GM18909 (cell line): ENCODE results near the gene GSK3A.

ENCODE experiments used
- ATAC-seq: cut with Tn5 transposase; IDR thresholded peaks from one replicate; pipeline ENCODE4 v1.9.1; 2021; ENCODE audit warnings: mild to moderate bottlenecking; ENCODE audit not compliant: unreplicated experiment, poor library complexity

GSK3A gene

DNA sequence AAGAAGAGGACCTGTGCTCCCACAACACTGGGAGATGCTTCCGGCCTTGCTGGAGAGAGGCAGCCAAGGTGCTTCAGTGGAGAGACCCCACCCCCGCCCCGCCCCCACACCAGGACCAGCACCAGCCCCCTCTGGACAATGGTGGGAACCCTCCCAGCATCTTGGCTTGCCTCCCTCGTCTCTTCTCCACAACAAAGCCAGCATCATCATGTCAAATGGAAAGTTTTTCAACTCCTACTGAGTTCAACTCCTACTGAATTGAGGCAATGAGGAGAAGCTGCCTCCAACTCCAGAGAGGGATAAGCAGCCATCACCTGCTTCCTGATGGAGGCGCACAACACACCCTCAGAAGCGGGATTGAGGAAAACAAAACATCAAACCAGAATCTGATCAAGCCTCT is 37.7 kb downstream of the GSK3A start:
- no peak for ATAC-seq

DNA sequence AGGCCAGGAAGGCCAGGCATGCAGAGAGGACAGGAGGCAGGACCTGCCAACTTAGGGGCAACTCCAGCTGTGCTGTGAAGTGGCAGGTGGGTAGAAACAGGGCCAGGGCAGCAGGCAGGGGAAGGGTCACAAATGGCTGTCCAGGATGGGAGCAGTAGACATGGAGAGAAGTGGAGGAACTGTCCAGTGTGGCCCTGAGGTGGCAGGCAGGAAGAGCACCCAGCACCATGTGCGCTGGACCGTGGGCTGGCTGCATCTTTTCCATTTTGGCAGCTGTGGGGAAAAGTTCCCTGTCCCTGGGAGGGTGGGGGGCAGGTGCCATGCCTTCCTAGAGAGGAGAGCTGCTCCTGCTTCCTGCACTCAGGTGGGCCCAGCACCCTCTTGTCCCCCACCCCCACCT is 38.7 kb downstream of the GSK3A start:
- ATAC-seq: no peak

DNA sequence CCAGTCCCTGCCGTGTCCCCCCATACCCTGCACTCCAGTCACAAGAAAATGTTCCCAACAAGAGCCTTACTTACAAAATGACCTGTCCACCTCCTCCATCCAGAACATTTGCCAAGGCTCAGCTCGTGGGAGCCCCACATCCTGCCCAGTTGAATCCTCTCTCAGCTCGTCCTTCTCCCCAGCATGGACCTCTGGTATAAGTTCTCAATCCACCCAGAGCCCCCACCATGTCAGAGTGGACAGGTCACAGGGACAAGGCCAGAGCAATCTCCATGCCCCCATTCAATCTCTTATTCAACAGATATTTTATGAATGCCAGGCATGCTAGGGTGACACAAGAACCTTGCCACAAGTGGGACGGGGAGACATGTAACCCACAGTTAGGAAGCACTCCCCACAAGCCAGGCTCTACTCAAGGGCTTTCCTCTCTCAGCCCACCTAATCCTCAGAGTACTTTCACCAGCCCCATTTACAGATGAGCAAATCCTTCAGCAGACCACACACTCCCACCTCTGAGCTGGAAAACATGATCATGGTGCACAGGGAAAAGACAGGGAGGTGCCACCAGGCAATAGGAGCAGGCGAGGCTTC is 40.0 kb downstream of the GSK3A start:
- no peak for ATAC-seq

DNA sequence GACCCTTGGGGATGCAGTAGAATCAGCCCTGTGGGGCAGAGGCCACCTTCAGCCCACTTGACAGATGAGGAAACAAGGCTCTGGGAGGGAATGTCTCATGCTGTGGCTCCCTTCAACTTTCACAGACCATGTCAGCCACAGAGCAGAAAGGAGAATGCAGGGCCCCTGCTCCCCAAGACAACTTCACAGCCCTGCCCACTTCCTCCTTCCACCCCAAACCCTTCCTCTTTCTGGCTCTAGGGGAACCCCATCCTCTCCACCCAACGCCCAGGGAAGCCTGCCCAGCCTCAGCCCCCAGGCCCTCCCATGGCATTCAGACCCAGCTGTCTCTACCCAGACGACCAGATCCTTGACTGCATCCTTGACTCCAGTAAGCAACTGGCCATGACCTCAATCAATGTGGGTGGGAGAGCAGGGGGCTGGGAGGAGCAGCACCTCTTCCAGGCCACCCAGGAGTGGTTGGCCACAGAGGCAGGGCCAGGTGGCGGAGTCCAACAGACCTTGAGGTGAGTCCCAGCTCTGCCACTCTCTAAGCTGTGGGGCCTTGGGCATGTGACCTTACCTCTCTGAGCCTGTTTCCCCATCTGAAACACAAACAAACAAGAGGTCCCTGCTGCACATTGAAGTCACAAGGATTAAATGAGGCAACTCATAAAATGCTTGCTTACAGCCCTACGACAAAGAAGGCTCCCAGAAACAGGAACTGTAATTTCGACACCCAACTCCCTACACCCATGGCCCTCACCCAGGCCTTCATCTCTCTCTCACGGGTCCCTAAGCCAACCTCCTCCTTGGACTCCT is 40.7 kb downstream of the GSK3A start:
- peak; percentile 43 for ATAC-seq

DNA sequence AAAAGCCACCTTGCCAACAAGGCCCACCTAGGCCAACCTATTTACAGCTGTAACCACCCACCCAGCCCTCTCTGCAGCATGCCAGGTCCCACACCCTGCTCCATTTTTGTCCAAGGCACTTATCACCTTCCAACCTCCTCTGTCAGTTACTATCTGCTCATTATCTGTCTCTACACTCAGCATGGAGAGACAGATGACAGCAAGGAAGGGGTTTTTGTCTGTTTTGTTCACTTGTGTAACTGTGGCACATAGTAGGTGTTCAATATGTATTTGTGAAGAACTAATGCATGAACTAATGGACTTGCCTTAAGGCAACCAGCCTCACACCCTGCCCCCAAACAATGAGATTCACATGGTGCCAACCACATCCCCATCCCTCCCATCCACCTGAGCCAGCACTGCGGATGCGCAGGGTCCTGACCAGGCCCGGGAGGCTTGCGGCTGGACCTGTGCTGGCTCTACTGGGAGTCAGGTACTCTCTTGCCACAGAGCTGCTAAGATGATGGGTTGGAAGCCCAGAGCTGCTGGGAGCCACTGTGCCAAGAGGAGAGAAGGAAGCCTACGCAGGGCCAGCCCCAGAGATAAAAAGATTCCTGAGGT is 42.2 kb downstream of the GSK3A start:
- no peak for ATAC-seq

DNA sequence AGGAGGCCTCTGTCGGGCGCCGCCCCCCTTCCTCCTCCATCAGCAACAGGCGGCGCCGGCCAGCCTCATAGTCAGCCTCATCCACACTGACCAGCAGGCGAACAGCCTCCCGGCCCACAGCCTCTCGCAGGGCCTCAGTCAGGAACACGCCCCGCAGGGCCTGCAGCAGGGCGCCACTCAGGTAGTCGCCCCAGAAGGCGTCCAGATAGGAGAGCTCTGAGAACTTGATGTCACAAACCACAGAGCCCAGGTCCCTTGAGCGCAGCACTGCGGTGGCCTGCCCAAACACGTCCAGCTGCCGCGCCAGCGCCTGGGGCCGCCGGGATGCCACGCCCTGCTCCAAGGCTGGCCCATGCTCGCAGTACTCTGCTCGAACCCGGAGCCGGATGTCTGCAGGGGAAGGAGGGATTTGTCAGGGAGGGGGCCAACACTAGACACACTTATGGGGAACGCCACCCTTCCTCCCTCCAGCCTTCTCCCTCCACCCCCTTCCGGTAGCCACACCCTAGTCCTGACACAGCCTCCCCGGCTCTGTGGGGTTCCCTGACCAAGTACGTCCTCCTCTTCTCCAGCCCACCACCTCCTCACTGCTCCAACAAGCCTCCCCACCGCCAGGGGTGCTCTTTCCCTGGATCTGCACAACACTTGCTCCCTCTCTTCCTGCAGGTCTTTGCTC is 42.8 kb downstream of the GSK3A start:
- peak; percentile 34 for ATAC-seq

DNA sequence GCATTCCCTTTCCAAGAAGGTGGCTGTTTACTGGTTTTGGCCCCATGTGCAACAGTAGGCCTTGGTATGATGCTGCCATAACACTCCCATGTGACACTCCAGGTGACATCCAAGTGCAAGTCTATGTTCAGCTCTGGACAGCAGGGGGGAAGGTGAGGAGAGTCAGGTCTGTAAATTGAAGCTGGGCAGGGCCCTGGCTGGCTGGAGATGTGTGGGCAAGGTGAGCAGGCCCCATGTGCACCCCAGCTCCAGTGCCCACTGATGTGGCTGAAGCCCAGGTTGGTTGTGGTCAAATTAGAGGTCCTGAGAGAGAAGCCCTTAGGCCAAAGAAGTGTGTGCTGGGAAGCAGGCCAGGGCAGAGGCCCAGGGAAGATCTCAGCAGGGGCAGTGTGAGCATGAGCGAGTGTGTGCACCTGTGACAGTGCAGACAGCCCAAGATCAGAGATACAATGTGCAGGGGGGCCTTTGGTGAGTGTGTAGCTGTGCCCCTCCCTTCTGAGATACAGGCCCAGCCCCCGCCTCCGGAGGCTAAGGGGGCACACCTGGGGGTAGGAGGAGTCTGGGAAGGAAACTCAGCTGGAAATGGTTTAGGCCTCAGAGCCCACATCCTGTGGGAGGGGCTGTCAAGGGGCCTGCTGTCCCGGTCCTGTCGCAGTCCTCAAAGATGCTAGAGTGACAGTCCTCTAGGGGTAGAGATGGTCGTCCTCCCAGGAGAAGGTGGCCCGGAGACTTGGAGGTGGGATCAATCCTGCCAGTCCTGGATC is 43.5 kb downstream of the GSK3A start:
- ATAC-seq: peak; percentile 40

DNA sequence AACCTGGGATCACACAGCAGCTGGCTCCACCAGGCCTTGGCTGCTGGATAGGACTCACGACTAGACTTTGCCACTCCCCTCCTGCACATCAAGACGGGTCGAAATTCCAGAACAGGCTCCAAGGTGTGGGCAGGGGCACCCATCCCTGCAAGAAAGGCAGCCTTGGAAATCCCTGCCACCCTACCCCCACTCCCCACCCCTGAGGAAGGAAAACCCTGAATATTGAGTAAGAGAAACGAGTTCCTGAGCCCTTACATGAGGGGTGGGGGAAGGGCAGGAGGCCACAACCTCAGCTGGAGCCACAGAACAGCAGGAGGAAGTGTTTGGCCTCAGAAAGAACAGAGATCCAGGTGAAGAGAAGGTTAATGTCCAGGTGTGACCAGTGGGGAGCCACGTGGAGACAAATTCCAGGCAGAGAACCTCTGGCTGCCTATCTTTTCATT is 45.0 kb downstream of the GSK3A start:
- ATAC-seq: no peak

DNA sequence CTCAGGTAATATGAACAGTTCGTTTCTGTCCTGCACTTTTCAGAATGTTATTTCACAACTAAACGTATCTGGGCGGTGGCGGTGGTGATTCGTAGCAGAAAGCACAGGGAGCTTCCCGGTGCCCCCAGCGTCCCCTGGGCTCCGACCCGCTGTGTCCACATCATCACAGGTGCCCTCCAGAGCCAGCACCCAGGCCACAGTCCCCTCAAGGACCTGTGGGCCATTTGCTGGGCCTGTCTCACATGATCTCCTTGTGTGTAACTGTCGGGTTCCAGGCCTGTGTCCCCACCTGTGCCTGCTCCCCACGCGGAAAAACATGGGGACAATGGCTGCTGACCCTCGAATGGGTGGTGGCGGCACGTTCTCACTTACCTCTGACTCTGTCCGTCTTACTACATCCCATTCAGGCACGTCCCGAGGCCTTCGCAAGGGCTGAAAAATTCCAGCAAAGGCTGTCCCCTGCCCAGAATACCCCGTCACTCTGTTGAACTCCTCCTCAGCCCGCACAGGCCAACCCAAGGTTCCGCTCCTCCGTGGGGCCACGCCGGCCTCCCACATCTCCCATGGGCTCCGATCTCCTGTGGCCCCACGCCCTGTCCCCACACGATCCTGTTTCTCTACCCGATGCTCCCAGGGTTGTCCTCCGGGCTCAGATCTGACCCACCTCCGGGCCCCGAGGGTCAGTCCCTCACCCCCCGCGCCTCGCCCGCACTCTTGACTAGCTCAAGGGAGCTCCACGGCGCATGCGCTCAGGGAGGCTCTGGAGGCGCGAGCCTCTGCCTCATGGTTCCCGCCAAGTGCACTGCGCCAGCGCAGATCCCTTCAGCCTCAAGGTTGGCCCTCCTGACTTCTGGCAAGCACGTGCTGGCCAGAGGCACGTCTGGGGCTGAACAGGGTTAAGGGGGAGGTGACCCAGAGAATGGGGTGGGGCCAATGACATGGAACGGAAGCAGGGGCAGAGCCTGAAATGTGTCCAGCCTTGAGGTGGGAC is 46.1 kb downstream of the GSK3A start:
- no peak for ATAC-seq

DNA sequence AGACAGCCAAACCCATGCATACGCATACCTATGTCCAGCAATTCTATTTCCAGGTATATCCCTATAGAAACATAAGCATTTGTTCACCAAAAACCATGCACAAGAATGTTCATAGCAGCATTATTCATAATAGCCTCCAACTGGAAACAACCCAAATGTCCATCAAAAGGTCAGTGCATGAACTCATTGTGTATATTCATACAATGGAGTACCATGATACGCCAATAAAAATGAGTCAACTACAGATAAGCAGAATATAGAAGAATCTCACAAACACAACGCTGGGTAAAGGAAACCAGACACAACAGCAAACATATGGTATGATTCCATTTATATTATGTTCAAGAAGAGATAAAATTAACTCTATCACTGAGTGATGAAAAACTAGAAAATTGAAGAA is 48.7 kb downstream of the GSK3A start:
- no peak for ATAC-seq

DNA sequence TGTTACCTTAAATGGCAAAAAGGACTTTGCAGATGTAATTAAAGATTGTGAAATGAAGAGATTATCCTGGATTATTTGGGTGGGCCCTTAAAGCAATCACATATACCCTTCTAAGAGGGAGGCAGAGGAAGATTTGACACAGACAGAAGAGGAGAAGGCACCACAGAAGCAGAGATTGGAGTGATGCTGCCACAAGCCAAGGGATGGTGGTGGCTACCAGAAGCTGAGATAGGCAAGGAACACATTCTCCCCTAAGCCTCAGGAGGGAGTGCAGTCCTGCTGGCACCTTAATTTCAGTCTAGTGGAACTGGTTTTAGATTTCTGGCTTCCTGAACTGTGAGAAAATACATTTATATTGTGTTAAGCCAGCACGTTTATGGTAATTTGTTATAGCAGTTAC is 49.1 kb downstream of the GSK3A start:
- ATAC-seq: no peak

DNA sequence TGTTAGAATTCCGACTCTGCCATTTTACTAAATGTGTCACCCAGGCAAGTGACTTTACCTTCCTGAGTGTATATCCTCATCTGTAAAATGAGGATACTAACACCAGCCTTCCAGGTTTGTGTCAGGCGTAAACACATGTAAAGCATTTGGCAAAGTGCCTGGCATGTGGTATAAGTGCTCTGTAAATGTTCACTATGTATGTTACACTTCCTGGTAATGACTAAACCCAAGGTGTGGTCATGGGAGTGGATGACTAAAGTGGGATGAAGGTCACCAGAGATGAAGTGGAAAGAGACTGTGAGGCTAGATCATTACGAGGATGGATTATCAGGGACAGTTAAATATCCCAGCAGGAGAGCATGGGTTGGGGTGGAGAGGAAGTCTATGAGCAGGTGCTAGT is 50.5 kb downstream of the GSK3A start:
- no peak for ATAC-seq

DNA sequence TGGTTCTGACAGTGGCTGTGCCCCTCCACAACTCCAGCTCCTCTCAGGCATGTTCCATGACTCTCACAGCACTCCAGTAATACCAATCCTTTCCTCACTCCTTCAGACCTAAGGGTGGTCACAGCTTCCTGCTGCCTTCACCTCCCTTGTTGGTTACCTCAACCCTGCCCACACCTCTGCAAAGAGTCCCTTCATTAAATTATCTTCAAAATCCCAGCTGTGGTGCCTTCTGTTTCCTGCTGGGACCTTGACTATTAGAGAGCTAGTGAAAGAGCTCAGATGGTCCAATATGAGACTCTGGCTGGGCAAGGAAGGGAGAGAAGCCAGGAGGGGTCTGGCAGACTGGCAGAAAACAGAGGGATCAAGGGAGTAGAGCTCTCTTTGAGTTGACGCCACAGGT is 51.1 kb downstream of the GSK3A start:
- ATAC-seq: no peak

DNA sequence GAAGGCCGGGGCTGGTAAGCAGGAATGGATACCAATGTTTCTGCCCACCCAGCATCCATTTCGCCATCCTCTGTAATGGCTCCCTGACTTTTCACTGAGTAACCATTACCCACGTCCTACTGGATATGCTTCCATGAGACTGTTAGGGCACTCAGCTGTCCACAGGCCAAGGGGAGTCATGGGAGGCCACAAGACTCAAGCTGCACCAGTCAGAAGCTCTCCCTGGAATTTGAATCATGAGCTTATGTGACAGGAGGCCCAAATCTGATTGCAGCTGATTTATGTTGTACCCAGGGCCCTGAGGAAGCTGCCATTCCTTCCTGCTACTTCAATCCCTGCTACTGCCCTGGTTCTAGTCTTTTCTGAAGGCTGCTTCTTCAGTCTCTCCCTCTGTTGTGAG is 53.3 kb downstream of the GSK3A start:
- ATAC-seq: no peak

DNA sequence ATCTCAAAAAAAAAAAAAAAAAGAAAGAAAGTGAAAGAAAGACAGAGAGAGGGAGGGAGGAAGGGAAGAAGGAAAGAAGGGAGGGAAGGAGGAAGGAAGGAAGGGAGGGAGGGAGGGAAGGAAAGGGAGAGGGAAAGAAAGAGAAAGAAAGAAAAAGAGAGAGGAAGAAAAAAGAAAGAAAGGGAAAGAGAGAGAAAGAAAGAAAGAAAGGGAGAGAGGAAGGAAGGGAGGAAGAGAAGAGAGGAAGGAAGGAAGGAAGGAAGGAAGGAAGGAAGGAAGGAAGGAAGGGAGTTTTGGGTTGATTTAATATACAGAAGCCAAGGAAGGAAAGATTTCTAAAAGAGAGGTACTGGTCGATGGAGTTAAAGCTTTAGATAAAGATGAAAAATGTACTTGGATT is 53.7 kb downstream of the GSK3A start:
- no peak for ATAC-seq

DNA sequence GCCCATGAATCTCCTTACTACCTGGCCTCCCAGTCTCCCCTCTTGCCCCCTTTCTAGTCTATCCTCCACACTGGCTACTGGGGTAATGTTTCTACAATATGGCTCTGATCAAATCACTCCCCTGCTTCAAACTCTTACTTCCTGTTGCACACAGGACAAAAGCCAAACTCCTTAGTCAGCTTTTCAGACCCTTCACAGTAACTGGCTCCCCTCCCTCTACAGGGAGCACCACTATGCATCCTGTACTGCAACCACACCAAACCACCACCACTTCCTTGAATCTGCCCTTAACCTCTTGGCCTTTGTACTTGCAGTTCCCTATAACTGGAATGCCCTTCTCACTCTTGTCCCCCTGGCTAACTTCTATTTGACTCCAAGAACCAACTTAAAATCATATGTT is 57.1 kb downstream of the GSK3A start:
- ATAC-seq: no peak

DNA sequence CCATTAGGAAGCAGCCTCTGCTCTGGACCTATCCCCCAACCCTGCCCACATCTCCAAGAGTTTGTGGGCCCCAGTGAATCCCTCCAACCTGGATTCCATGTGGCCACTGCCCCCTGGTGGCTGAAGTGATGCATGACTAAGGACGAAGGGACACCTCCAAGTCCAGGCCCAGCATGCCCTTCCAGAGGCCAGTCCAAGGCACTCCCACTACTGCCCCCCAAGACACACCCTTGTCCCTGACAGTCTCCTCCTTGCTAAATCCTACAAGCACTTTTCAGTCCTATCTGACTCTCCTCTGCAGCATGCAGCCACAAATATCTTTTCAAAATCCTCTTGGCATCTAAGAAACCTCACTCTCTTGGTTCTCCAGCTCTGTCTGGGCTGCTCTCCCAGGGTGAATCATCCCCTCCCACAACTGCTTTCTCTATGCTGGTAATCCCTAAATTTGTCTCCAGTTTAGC is 58.0 kb downstream of the GSK3A start:
- no peak for ATAC-seq
